ENCODE measurements around the gene PAK4.

DNA sequence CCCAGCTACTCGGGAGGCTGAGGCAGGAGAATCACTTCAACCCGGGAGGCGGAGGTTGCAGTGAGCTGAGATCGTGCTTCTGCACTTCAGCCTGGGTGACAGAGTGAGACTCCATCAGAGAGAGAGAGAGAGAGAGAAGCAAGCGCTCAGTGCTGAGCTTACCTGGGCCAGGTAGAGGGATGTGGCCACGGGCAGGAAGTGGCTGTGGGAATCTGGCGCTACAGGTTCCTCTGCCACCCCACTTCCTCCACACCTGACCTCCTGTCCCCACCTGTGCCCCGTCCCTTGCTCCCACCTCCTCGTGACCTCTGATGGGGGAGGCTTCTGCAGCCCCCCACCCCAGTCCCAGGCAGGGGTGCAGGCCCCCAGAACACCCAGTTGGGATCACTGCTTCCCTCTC lies 70.2 kb downstream of the PAK4 start:
- TF ChIP-seq, protein P1, sequence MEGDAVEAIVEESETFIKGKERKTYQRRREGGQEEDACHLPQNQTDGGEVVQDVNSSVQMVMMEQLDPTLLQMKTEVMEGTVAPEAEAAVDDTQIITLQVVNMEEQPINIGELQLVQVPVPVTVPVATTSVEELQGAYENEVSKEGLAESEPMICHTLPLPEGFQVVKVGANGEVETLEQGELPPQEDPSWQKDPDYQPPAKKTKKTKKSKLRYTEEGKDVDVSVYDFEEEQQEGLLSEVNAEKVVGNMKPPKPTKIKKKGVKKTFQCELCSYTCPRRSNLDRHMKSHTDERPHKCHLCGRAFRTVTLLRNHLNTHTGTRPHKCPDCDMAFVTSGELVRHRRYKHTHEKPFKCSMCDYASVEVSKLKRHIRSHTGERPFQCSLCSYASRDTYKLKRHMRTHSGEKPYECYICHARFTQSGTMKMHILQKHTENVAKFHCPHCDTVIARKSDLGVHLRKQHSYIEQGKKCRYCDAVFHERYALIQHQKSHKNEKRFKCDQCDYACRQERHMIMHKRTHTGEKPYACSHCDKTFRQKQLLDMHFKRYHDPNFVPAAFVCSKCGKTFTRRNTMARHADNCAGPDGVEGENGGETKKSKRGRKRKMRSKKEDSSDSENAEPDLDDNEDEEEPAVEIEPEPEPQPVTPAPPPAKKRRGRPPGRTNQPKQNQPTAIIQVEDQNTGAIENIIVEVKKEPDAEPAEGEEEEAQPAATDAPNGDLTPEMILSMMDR (optimal IDR thresholded peaks at IDR 0.05 in 1 of 3, IDR thresholded peaks at IDR 0.05 in 1 of 3, conservative IDR thresholded peaks at IDR 0.05 in 1 of 3; ENCODE audit: extremely low read depth in 1 of 3, insufficient read depth in 2 of 3, low read length in 3 of 3) = no peak
- no peak for TF ChIP-seq EZH2 (IDR thresholded peaks at IDR 0.05; ENCODE audit: low read length)
